GM19328 (cell line): ENCODE measurements around the gene CHST11.
A peak's percentile ranks its signal among the peaks of the same experiment; 100 is the strongest.

Source experiments
- ATAC-seq: cut with Tn5 transposase; IDR thresholded peaks from one replicate; pipeline ENCODE4 v1.9.1; 2021; ENCODE audit warnings: mild to moderate bottlenecking, moderate library complexity; ENCODE audit not compliant: unreplicated experiment

CHST11 gene

GRCh38 chr12:104456417-104456949 lies at the start of gene CHST11:
CHST11 (plus strand) TSS chr12:104456948.
- peak; percentile 63 for ATAC-seq

- ATAC-seq, result no peak
These were observed 49.3 kb upstream of the CHST11 start for GRCh38 chr12:104407438-104407837.

GRCh38 chr12:104407922-104408321 lies 48.8 kb upstream of the CHST11 start:
- no peak for ATAC-seq

- ATAC-seq, result no peak
These were observed 46.4 kb upstream of the CHST11 start for GRCh38 chr12:104410326-104410725.

GRCh38 chr12:104410786-104411185 lies 46.0 kb upstream of the CHST11 start:
- ATAC-seq, result no peak

GRCh38 chr12:104411826-104412641 lies 44.7 kb upstream of the CHST11 start:
- ATAC-seq, result no peak

GRCh38 chr12:104412681-104413080 lies 44.1 kb upstream of the CHST11 start:
- no peak for ATAC-seq

- ATAC-seq, result no peak
These were observed 43.4 kb upstream of the CHST11 start for GRCh38 chr12:104413330-104413729.

GRCh38 chr12:104414581-104415341 lies 42.0 kb upstream of the CHST11 start:
- no peak for ATAC-seq

GRCh38 chr12:104415342-104415980 lies 41.3 kb upstream of the CHST11 start:
- ATAC-seq, result no peak

GRCh38 chr12:104416136-104416535 lies 40.6 kb upstream of the CHST11 start:
- ATAC-seq, result no peak

- ATAC-seq, result no peak
These were observed 40.2 kb upstream of the CHST11 start for GRCh38 chr12:104416585-104416984.

GRCh38 chr12:104419717-104420116 lies 37.0 kb upstream of the CHST11 start:
- ATAC-seq, result no peak

- ATAC-seq, result no peak
These were observed 35.9 kb upstream of the CHST11 start for GRCh38 chr12:104420868-104421267.

- no peak for ATAC-seq
These were observed 35.4 kb upstream of the CHST11 start for GRCh38 chr12:104421343-104421742.

- no peak for ATAC-seq
These were observed 34.3 kb upstream of the CHST11 start for GRCh38 chr12:104422441-104422840.

GRCh38 chr12:104423273-104423672 lies 33.5 kb upstream of the CHST11 start:
- ATAC-seq, result no peak

- ATAC-seq, result no peak
These were observed 32.9 kb upstream of the CHST11 start for GRCh38 chr12:104423809-104424208.

GRCh38 chr12:104424955-104425354 lies 31.8 kb upstream of the CHST11 start:
- ATAC-seq, result no peak

GRCh38 chr12:104425614-104426013 lies 31.1 kb upstream of the CHST11 start:
- ATAC-seq, result no peak

- ATAC-seq, result no peak
These were observed 29.7 kb upstream of the CHST11 start for GRCh38 chr12:104426926-104427546.
